GM13976 (cell line): ENCODE results near the gene SH2D6.

Source experiments
- DNase-seq: peaks from one replicate; pipeline ENCODE4 v3.0.0; 2012; ENCODE audit warnings: low spot score
- CTCF ChIP-seq: IDR thresholded peaks from 2 replicates; pipeline ENCODE4 v1.5.1; 2012; ENCODE audit warnings: borderline replicate concordance, mild to moderate bottlenecking; ENCODE audit not compliant: insufficient read depth; ENCODE audit errors: extremely low read depth, missing control alignments, control extremely low read depth
- in situ Hi-C: fragments of 300-500 bp; cut with MboI; formaldehyde crosslinking; loops from one replicate; pipeline ENCODE4 v1.12.0; 2022; ENCODE audit warnings: low sequenced_read_pairs, mixed read lengths, inconsistent platforms; ENCODE audit not compliant: unreplicated experiment

SH2D6 gene

DNA sequence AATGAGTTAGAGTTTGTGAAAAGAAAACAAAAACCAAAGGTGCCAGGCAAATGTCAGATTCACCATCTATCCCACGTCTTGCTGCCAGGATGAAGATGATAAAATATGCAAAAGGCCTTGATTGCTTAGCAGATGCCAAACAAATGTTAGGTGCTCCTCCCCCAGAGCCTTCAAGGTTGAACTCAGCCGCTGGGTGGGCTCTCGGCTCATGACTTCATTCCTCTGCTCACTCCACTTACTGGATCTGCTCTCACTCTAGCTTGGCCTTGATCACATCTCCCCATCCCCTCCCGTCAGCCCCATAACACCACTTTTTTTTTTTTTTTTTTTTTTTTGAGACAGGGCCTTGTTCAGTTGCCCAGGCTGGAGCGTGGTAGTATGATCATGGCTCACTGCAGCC, 38.5 kb downstream of the SH2D6 start:
- DNase-seq: no peak
- no peak for TF ChIP-seq CTCF
- in situ Hi-C loops: no loop called here

- TF ChIP-seq CTCF: no peak
- in situ Hi-C loops: no loop called here
- no peak for DNase-seq
Observed at GRCh38 chr2:85457877-85458316, 39.4 kb downstream of the SH2D6 start.

DNA sequence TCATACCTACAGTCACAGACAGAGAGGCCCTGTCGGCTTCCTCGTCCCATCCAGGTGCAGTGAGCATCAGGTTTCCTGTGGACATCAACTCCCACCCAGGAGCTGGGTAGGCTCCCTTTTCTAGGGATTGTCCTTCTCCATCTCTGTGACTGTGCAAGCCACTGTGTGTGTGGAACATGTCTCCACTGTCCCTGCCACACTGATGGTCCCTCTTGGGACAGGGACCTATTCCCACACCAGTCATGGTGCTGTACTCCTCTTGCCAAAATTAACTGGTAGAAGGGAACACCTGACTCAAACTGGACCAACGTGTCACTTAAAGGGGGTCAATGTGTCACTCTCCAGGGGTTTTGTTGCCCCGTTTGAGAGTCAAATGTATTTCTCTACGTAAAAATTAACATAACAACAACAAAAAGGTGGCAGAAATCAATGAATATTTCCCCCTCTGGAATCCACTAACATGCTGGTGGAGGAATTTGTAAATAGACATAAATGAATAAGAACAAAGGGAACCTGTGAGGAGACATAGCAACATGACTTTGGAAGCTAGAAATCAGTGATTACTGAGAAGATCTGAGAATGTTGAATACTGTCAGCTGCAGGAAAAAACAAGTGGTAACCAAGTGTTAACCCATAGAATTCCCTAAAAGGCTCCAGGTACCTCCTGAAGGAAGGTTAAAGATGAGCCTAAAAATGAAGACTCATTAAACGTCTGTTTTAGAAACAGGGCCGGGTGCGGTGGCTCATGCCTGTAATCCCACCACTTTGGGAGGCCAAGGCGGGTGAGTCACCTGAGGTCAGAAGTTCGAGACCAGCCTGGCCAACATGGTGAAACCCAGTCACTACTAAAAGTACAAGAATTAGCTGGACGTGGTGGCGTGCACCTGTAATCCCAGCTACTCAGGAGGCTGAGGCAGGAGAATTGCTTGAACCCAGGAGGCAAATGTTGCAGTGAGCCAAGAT, 40.4 kb downstream of the SH2D6 start:
- no peak for DNase-seq
- in situ Hi-C loops: no loop called here
- TF ChIP-seq CTCF: no peak

DNA sequence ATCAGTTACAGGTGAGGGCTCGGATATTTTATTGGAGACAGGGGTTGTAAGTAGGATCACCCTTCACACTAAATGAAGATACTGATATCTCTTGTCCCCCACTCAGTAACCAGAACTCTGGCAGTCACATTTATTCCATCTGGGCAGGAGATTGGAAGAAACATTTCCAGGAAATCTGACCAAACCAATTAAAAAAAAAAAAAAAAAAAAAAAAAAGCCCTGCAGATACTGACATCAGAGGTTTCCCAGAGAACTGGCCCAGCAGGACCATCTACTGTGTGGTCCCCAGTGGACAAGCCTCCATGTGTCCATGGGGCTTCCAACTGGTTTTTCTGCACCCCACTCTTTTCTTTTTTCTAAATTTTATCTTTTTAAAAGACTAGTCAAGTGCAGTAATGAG, 41.3 kb downstream of the SH2D6 start:
- no peak for DNase-seq
- no peak for TF ChIP-seq CTCF
- in situ Hi-C loops: no loop called here

DNA sequence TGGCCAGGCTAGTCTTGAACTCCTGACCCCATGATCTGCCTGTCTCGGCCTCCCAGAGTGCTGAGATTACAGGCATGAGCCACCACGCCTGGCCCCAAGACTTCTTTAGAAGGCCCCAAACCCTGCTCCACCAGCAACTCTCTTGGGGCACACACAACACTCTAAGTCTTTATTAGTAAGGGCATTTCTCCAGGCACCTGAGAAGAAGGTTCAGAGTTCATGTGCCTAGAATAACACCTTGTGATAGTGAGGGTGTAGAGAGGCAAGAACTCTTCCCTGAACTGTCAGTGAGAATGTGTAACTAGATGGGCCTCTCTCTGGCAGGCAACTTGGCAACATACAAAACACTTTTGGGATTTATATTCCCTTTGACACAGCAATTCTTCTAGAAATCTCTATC, 43.8 kb downstream of the SH2D6 start:
- DNase-seq: no peak
- TF ChIP-seq CTCF: no peak
- in situ Hi-C loops: no loop called here

- in situ Hi-C loops: no loop called here
- no peak for TF ChIP-seq CTCF
- DNase-seq: no peak
Observed at GRCh38 chr2:85468096-85468703, 49.7 kb downstream of the SH2D6 start.
